HepG2 (cell line): ENCODE results near the gene WNT7A. TPM values are rescaled to one million over a fixed set of nuclear protein-coding genes. Genes with fewer than 3 reads are reported as not detected.
"Not testable (repeated sequence)": the region's sequence is repeated elsewhere in the genome, so short reads cannot be mapped to it uniquely, and the experiment has no call there.

Experiments
- ATAC-seq: fragments of 200-7000 bp; cut with Tn5 transposase; 3 replicates; pipeline ENCODE4 v1.9.1; 2020; ENCODE audit warnings: mild to moderate bottlenecking, moderate library complexity
- BruUV-seq: library from RNA; stranded (reverse); fragments of 400-500 nt; replicated peaks from 2 replicates; lab custom pipeline; 2021; lab: Mats Ljungman, UMichigan
- CTCF ChIA-PET: fragments of 300-600 bp; formaldehyde crosslinking; extraction: SDS; loops from one replicate; lab custom pipeline; 2021; ENCODE audit warnings: low total read pairs, inconsistent platforms, low intra/inter-chr PET ratio; lab: Yijun Ruan, JAX
- POLR2A ChIA-PET: fragments of 350-600 bp; sonication (Branson Sonifier 250); formaldehyde crosslinking; loops from one replicate; lab custom pipeline; 2020; ENCODE audit warnings: antibody characterized with exemption, inconsistent platforms; lab: Yijun Ruan, JAX
- DNase-seq: peaks from one replicate; pipeline ENCODE4 v3.0.0-alpha.2; 2015; ENCODE audit warnings: low spot score
- FAIRE-seq: peaks from 3 replicates; lab custom pipeline; 2011; peaks lifted over from hg19 to GRCh38; lab: Jason Lieb, UNC
- H2AFZ ChIP-seq: one replicate; pipeline ENCODE4 v1.6.1; 2011; ENCODE audit warnings: low read length, inconsistent platforms
- H3K27ac ChIP-seq: fragments of 300-600 bp; 3 replicates; pipeline ENCODE4 v1.8.0; 2011; ENCODE audit warnings: mixed run types, mild to moderate bottlenecking, mixed read lengths, low read length, inconsistent platforms; ENCODE audit not compliant: insufficient read depth; ENCODE audit errors: extremely low read length
- H3K27me3 ChIP-seq, 2 experiments: fragments of 200-600 bp in 1 of 2; 2 replicates in 1 of 2; 3 replicates in 1 of 2; pipeline versions ENCODE4 v1.6.0 to v1.8.0; 2011; ENCODE audit warnings: low read length in 2 of 2, mild to moderate bottlenecking in 2 of 2, moderate library complexity in 2 of 2, inconsistent platforms in 1 of 2; ENCODE audit not compliant: insufficient read depth in 2 of 2, control insufficient read depth in 1 of 2
- H3K36me3 ChIP-seq, 2 experiments: fragments of 200-600 bp in 1 of 2; replicated peaks in 1 of 2; 2 replicates in 1 of 2; 3 replicates in 1 of 2; pipeline versions ENCODE4 v1.5.1 to v1.8.0; 2011; ENCODE audit warnings: low read length in 2 of 2, inconsistent platforms in 1 of 2; ENCODE audit not compliant: insufficient read depth in 2 of 2, control insufficient read depth in 1 of 2
- H3K4me1 ChIP-seq: 2 replicates; pipeline ENCODE4 v1.5.1; 2012; ENCODE audit warnings: low read length, inconsistent platforms; ENCODE audit not compliant: insufficient read depth
- H3K4me2 ChIP-seq: 2 replicates; pipeline ENCODE4 v1.6.0; 2011; ENCODE audit warnings: low read depth, low read length, inconsistent platforms
- H3K4me3 ChIP-seq, 3 experiments: fragments of 200-600 bp in 1 of 3; sonication (generic), shearing (Covaris generic) in 1 of 3; replicated peaks in 1 of 3; 2 replicates each; pipeline ENCODE4 v1.5.1; 2011 to 2016; ENCODE audit warnings: low read length in 3 of 3, inconsistent platforms in 2 of 3, low read depth in 2 of 3, mild to moderate bottlenecking in 2 of 3, control low read depth in 1 of 3, mixed read lengths in 1 of 3; ENCODE audit not compliant: insufficient read depth in 1 of 3
- H3K79me2 ChIP-seq: one replicate; pipeline ENCODE4 v1.6.1; 2011; ENCODE audit warnings: low read length, inconsistent platforms; ENCODE audit not compliant: insufficient read depth
- H3K9ac ChIP-seq: 2 replicates; pipeline ENCODE4 v1.6.0; 2011; ENCODE audit warnings: mild to moderate bottlenecking, low read depth, low read length, inconsistent platforms; ENCODE audit not compliant: insufficient read depth
- H3K9me3 ChIP-seq: 2 replicates; pipeline ENCODE4 v1.5.1; 2012; ENCODE audit warnings: mild to moderate bottlenecking, low read length
- H4K20me1 ChIP-seq: 2 replicates; pipeline ENCODE4 v1.6.0; 2011; ENCODE audit warnings: inconsistent platforms, mild to moderate bottlenecking, low read length, moderate library complexity; ENCODE audit not compliant: insufficient read depth
- ARNTL ChIP-seq: sonication (generic); formaldehyde crosslinking; IDR thresholded peaks from 2 replicates; pipeline ENCODE4 v1.4.0; 2020; ENCODE audit warnings: mild to moderate bottlenecking, missing genetic modification reagents
- DNMT3B ChIP-seq: conservative IDR thresholded peaks from 2 replicates; pipeline ENCODE4 v1.6.1; 2016; ENCODE audit warnings: missing biosample characterization, control low read depth
- MIER3 ChIP-seq: IDR thresholded peaks from 2 replicates; pipeline ENCODE4 v1.6.1; 2016; ENCODE audit warnings: missing compliant biosample characterization, borderline replicate concordance
- PHF21A ChIP-seq: sonication (generic); formaldehyde crosslinking; IDR thresholded peaks from 2 replicates; pipeline ENCODE4 v1.5.0; 2020; ENCODE audit warnings: mild to moderate bottlenecking, missing genetic modification reagents
- TCF7 ChIP-seq: sonication (generic); IDR thresholded peaks from 2 replicates; pipeline ENCODE4 v1.6.1; 2016; ENCODE audit warnings: antibody characterized with exemption, low read depth
- THRA ChIP-seq: sonication (generic); formaldehyde crosslinking; IDR thresholded peaks from 2 replicates; pipeline ENCODE4 v1.4.0; 2020; ENCODE audit warnings: missing genetic modification reagents, borderline replicate concordance
- ZNF136 ChIP-seq: sonication (generic); formaldehyde crosslinking; IDR thresholded peaks from 2 replicates; pipeline ENCODE4 v1.8.1; 2022; ENCODE audit warnings: low read depth, mild to moderate bottlenecking, moderate library complexity, missing genetic modification reagents
- ZNF501 ChIP-seq: sonication (generic); formaldehyde crosslinking; IDR thresholded peaks from 2 replicates; pipeline ENCODE4 v1.5.1; 2020; ENCODE audit warnings: mild to moderate bottlenecking, moderate library complexity, missing genetic modification reagents
- ZNF660 ChIP-seq: sonication (generic); formaldehyde crosslinking; IDR thresholded peaks from 2 replicates; pipeline ENCODE4 v1.5.1; 2020; ENCODE audit warnings: mild to moderate bottlenecking, low read depth, missing genetic modification reagents, borderline replicate concordance
- ZNF761 ChIP-seq: sonication (generic); formaldehyde crosslinking; conservative IDR thresholded peaks from 2 replicates; pipeline ENCODE4 v1.4.0; 2020; ENCODE audit warnings: mild to moderate bottlenecking, missing genetic modification reagents
- ZSCAN5A ChIP-seq: sonication (generic); formaldehyde crosslinking; IDR thresholded peaks from 2 replicates; pipeline ENCODE4 v1.8.0; 2022; ENCODE audit warnings: mild to moderate bottlenecking, missing genetic modification reagents, borderline replicate concordance
- WGBS: methylation state at CpG from one replicate; pipeline ENCODE4 v1.1.6; 2017; ENCODE audit warnings: low lambda C conversion rate; 5-methylcytosine and 5-hydroxymethylcytosine counted together
- in situ Hi-C: cut with HindIII; loops from 2 replicates; pipeline ENCODE4 v1.10.0; 2017; ENCODE audit warnings: low pct_unique_long_range_greater_than_20kb; ENCODE audit not compliant: extremely low pct_ligation_motif_present
- intact Hi-C: fragments of 100-400 bp; cut with micrococcal nuclease; formaldehyde crosslinking; loops from one replicate; pipeline ENCODE4 v1.10.0; 2022; ENCODE audit not compliant: unreplicated experiment
- polyA plus RNA-seq, 8 experiments: library from polyadenylated mRNA; depleted of rRNA in 3 of 8; stranded (reverse) in 7 of 8; unstranded in 1 of 8; fragments of >200 nt; fragmentation: Illumina TruSeq in 4 of 8; extraction: Trizol in 4 of 8; gene quantifications; 2 replicates each; pipeline versions ENCODE4 v1.2.1 to v1.2.3, GENCODE V29; 2011 to 2016; ENCODE audit warnings: low read depth in 4 of 8, missing spikeins in 1 of 8, mixed read lengths in 1 of 8; ENCODE audit not compliant: insufficient read depth in 1 of 8
- total RNA-seq, 5 experiments: library from RNA; depleted of rRNA; stranded (reverse); fragments of >200 nt; fragmentation: Illumina TruSeq; extraction: Trizol; gene quantifications; 2 replicates each; pipeline ENCODE4 v1.2.3, GENCODE V29; 2016; ENCODE audit warnings: low read depth in 1 of 5

WNT7A gene
- total and polyA plus RNA-seq, 2 of the 13 experiments (the other 11 are each of a cell fraction or from before 2014, with no cell fraction given), result not detected

- no peak for TF ChIP-seq ZSCAN5A
- TF ChIP-seq THRA (CRISPR knock-in tag), result no peak
- TF ChIP-seq MIER3 (CRISPR knock-in tag), result no peak
- TF ChIP-seq ARNTL (CRISPR knock-in tag), result no peak
- TF ChIP-seq TCF7, result no peak
- TF ChIP-seq ZNF761 (CRISPR knock-in tag), result no peak
- no peak for TF ChIP-seq ZNF501 (CRISPR knock-in tag)
- no peak for TF ChIP-seq DNMT3B (CRISPR knock-in tag)
- no peak for TF ChIP-seq PHF21A (CRISPR knock-in tag)
- no peak for TF ChIP-seq ZNF660 (CRISPR knock-in tag)
- no peak for TF ChIP-seq ZNF136 (CRISPR knock-in tag)
Observed at GRCh38 chr3:13879946-13880810, at the start of gene WNT7A (continued).

GRCh38 chr3:13928741-13929140, 48.9 kb upstream of the WNT7A start:
- H3K79me2 ChIP-seq, H3K4me3 ChIP-seq, FAIRE-seq, H3K4me2 ChIP-seq, H3K27me3 ChIP-seq, H4K20me1 ChIP-seq, in situ Hi-C loops, POLR2A ChIA-PET, BruUV-seq, H3K27ac ChIP-seq, intact Hi-C loops, H3K9ac ChIP-seq, DNase-seq, H3K4me1 ChIP-seq, CTCF ChIA-PET, H2AFZ ChIP-seq, H3K9me3 ChIP-seq, ATAC-seq, H3K36me3 ChIP-seq: not testable (repeated sequence)
- WGBS, result 7% methylated on average over 1 of the region's 1 CpG
